Activated B cell treated with CpG ODN at 0.5 μM for 24 hours (primary cell): Measurements from ENCODE around the gene HSPB2. TPM values are rescaled to one million over a fixed set of nuclear protein-coding genes. Genes with fewer than 3 reads are reported as not detected.

Source experiments
- ATAC-seq: fragments of 200-7000 bp; cut with Tn5 transposase; one replicate; pipeline ENCODE4 v1.10.0; 2021; ENCODE audit warnings: low read depth, mild to moderate bottlenecking, moderate library complexity
- CTCF ChIA-PET: fragments of 350-600 bp; sonication (Branson Sonifier 250); formaldehyde crosslinking; loops from one replicate; lab custom pipeline; 2021; ENCODE audit warnings: antibody characterized with exemption; lab: Charles Lee
- POLR2A ChIA-PET: fragments of 350-600 bp; sonication (Branson Sonifier 250); formaldehyde crosslinking; loops from one replicate; lab custom pipeline; 2021; ENCODE audit warnings: antibody characterized with exemption; lab: Charles Lee
- DNase-seq: peaks from one replicate; pipeline ENCODE4 v3.0.0; 2022
- H3K27ac Mint-ChIP-seq: one replicate; pipeline ENCODE4 v1.8.0; 2020; ENCODE audit warnings: mixed read lengths
- H3K27me3 Mint-ChIP-seq: one replicate; pipeline ENCODE4 v1.8.0; 2021; ENCODE audit warnings: mixed read lengths
- H3K36me3 Mint-ChIP-seq: one replicate; pipeline ENCODE4 v1.8.0; 2021; ENCODE audit warnings: low read depth, mixed read lengths
- H3K4me1 Mint-ChIP-seq: one replicate; pipeline ENCODE4 v1.8.0; 2021; ENCODE audit warnings: mixed read lengths
- H3K4me3 Mint-ChIP-seq: one replicate; pipeline ENCODE4 v1.8.0; 2020; ENCODE audit warnings: mild to moderate bottlenecking, mixed read lengths
- H3K9me3 Mint-ChIP-seq: one replicate; pipeline ENCODE4 v1.8.0; 2020; ENCODE audit warnings: mixed read lengths
- intact Hi-C: fragments of 100-400 bp; cut with micrococcal nuclease; formaldehyde crosslinking; loops from one replicate; pipeline ENCODE4 v1.15.1; 2024
- total RNA-seq: library from RNA; stranded (reverse); gene quantifications from 2 replicates; pipeline ENCODE4 v1.2.3, GENCODE V29; 2022
- TF ChIP-seq, protein P1 (sequence below): fragments of 200-600 bp; IDR thresholded peaks from one replicate; pipeline ENCODE4 v1.8.0; 2022; ENCODE audit warnings: antibody characterized with exemption, mild to moderate bottlenecking

The HSPB2 gene
- total RNA-seq, 1 donor from 2014 or later: not detected

DNA sequence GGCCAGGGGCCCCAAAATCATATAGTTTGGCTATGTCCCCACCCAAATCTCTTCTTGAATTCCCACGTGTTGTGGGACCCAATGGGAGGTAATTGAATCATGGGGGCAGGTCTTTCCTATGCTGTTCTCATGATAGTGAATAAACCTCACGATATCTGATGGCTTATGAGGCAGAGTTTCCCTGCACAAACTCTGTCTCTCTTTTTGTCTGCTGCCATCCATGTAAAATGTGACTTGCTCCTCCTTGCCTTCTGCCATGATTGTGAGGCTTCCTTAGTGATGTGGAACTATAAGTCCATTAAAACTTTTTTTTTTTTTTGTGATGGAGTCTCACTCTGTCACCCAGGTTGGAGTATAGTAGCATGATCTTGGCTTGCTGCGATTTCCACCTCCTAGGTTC lies 39.0 kb downstream of the HSPB2 start:
- H3K27ac Mint-ChIP-seq: no peak overlapping the region
- intact Hi-C loops: no loop called here
- H3K4me1 Mint-ChIP-seq: peaks cover 9% of the 10 kb centered on the region
- no peak for DNase-seq
- TF ChIP-seq, protein P1, sequence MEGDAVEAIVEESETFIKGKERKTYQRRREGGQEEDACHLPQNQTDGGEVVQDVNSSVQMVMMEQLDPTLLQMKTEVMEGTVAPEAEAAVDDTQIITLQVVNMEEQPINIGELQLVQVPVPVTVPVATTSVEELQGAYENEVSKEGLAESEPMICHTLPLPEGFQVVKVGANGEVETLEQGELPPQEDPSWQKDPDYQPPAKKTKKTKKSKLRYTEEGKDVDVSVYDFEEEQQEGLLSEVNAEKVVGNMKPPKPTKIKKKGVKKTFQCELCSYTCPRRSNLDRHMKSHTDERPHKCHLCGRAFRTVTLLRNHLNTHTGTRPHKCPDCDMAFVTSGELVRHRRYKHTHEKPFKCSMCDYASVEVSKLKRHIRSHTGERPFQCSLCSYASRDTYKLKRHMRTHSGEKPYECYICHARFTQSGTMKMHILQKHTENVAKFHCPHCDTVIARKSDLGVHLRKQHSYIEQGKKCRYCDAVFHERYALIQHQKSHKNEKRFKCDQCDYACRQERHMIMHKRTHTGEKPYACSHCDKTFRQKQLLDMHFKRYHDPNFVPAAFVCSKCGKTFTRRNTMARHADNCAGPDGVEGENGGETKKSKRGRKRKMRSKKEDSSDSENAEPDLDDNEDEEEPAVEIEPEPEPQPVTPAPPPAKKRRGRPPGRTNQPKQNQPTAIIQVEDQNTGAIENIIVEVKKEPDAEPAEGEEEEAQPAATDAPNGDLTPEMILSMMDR: no peak
- ATAC-seq: no peak
- ChIA-PET POLR2A (no interaction called here), CTCF (no interaction called here)
- no peaks in the 10 kb centered on the region for H3K9me3 Mint-ChIP-seq
- no peaks in the 10 kb centered on the region for H3K36me3 Mint-ChIP-seq
- no peaks in the 10 kb centered on the region for H3K27me3 Mint-ChIP-seq
- no peak overlapping the region for H3K4me3 Mint-ChIP-seq

DNA sequence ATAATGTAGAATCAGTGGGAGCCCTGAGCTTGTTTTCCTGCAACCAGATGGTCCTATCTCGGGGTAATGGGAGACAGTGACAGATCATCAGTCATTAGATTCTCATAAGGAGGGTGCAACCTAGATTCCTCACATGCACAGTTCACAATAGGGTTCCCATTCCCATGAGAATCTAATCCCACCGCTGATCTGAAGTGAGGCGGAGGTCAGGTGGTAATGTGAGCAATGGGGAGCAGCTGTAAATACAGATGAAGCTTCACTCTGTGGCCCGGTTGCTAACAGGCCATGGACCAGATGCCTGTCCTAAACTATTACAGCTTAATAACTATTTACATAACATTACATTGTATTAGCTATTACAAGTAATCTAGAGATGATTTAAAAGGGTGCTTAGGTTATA lies 41.6 kb downstream of the HSPB2 start:
- Mint-ChIP-seq H3K27me3 (peaks cover 3% of the 10 kb centered on the region), H3K4me1 (no peaks in the 10 kb centered on the region), H3K36me3 (no peaks in the 10 kb centered on the region), H3K27ac (no peak overlapping the region), H3K4me3 (no peak overlapping the region), H3K9me3 (no peaks in the 10 kb centered on the region)
- CTCF ChIA-PET: interaction anchor here (1.3 kb wide), 1 partner anchor 28 kb away, joined by 3 read pairs; no protein-coding TSS in a partner anchor
- intact Hi-C loops: no loop called here
- no peak for DNase-seq
- POLR2A ChIA-PET: no interaction called here
- TF ChIP-seq, protein P1: no peak
- ATAC-seq: no peak

DNA sequence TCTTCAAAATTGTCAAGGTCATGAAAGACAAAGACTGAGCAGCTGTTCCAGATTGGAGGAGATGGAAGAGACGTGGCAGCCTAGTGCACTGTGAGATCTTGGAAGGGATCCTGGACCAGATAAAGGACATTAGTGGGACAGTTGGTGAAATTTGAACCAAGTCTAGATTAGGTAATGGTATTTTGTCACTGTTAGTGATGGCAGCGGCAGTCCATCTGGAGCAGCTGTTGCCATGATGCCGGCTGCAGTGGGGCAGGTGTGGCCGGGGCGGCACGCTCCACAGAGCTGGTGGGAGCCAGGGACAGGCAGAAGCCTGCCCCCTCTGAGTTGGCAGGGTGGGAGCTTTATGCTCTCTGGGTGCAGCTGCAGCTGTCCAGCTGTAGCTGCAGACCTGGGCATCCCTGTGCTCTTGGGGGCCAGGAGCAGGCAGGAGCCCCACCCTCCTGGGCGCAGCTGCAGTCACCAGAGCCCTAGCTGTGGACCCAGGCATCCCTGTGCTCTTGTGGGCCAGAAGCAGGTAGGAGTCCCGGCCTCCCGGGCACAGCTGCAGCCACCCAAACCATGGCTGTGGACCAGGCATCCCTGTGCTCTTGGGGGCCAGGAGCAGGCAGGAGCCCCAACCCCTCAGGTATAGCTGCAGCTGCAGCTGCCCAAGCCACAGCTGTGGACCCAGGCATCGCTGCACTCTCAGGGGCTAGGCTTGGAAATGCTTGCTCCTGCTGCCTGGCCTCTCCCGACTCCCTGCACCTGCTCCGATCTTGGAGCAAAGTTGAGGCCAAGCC lies 45.3 kb downstream of the HSPB2 start:
- CTCF ChIA-PET: interaction anchor here (0.5 to 1.9 kb wide), 2 partner anchors 23 to 24 kb away, joined by 3 to 5 read pairs; no protein-coding TSS in a partner anchor
- ATAC-seq (no peak), DNase-seq (no peak)
- H3K27ac Mint-ChIP-seq: no peak overlapping the region
- POLR2A ChIA-PET: no interaction called here
- H3K4me3 Mint-ChIP-seq: no peak overlapping the region
- no peaks in the 10 kb centered on the region for H3K9me3 Mint-ChIP-seq
- H3K36me3 Mint-ChIP-seq: no peaks in the 10 kb centered on the region
- H3K27me3 Mint-ChIP-seq: peaks cover 3% of the 10 kb centered on the region
- no peaks in the 10 kb centered on the region for H3K4me1 Mint-ChIP-seq
- TF ChIP-seq, protein P1: no peak
- intact Hi-C loops: no loop called here

DNA sequence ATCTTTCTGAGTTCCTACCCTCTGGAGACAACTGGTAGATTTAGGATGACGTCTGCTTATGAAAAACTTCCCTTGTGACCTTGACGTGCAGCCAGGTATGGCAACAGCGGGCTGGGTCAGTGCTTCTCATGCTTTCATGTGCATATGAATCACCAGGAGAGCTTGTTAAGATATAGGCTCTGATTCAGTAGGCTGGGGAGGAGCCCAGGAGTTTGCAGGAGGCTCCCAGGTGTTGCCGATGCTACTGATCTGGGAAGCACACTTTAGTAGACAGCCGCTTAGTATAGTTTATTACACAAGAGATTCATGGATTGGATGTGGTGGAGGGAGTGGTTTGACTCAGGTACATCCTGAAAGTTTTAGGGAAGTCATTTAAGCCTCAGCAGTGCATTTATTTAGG lies 48.4 kb downstream of the HSPB2 start:
- TF ChIP-seq, protein P1: no peak
- no peaks in the 10 kb centered on the region for H3K4me1 Mint-ChIP-seq
- no peaks in the 10 kb centered on the region for H3K9me3 Mint-ChIP-seq
- POLR2A ChIA-PET: interaction anchor here (1.2 kb wide), 1 partner anchor 34 kb away, joined by 4 read pairs; no protein-coding TSS in a partner anchor
- CTCF ChIA-PET: no interaction called here
- intact Hi-C loops: no loop called here
- no peak for ATAC-seq
- no peak overlapping the region for H3K27ac Mint-ChIP-seq
- DNase-seq: no peak
- no peaks in the 10 kb centered on the region for H3K36me3 Mint-ChIP-seq
- no peak overlapping the region for H3K4me3 Mint-ChIP-seq
- H3K27me3 Mint-ChIP-seq: peaks cover 3% of the 10 kb centered on the region

DNA sequence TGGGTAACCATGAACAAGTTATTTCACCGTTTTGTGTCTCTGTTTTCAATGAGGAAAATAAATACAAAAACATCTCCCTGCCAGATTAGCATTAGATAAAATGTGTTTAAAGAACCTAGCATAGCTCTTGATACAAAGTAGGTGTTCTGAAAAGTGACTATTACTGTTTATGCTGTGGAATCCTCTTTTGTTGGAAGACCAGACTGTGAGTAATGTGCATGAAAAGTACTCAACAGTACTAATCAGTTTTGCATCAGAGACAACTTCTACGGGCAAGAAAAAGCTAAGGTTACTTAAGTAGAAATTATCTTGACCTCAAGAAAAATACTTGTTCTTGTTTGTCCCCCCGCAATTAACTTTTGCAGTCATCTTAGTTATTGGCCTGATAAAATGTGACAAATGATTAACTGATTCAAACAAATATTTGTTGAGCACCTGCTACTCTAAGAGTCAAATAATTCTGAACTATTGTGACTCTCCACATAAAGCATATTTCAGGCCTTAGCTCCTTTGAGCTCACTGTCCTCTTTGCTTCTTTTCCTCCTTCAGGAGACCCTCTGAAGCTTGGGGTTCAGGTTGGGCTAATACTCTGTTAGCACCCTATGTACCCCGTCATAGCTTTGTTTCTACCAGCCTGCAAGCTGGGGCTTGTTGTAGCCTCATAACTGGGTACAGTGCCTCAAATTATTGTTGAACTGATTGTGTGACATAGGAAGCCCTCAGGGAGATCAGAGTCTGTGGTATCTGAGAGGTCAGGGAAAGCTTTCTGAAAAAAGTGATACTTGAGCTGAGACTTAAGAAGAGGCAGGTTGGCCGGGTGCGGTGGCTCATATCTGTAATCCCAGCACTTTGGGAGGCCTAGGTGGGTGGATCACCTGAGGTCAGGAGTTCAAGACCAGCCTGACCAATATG lies 49.1 kb downstream of the HSPB2 start:
- H3K4me1 Mint-ChIP-seq: no peaks in the 10 kb centered on the region
- H3K27me3 Mint-ChIP-seq: peaks cover 3% of the 10 kb centered on the region
- TF ChIP-seq, protein P1: no peak
- no peaks in the 10 kb centered on the region for H3K36me3 Mint-ChIP-seq
- ATAC-seq: no peak
- ChIA-PET POLR2A (interaction anchor here (1.0 kb wide), 1 partner anchor 147 kb away, joined by 8 read pairs; no protein-coding TSS in a partner anchor), CTCF (interaction anchor here (1.2 kb wide), 1 partner anchor 14 kb away, joined by 3 read pairs; no protein-coding TSS in a partner anchor)
- H3K4me3 Mint-ChIP-seq: no peak overlapping the region
- no peak for DNase-seq
- H3K9me3 Mint-ChIP-seq: no peaks in the 10 kb centered on the region
- intact Hi-C loops: no loop called here
- no peak overlapping the region for H3K27ac Mint-ChIP-seq
